Calu3 (cell line): ENCODE results near the gene NBEA. TPM values are rescaled to one million over a fixed set of nuclear protein-coding genes. Genes with fewer than 3 reads are reported as not detected.

ENCODE experiments used
- BruUV-seq: library from RNA; stranded (reverse); fragments of 400-500 nt; replicated peaks from 2 replicates; lab custom pipeline; 2021; lab: Mats Ljungman, UMichigan
- CTCF ChIA-PET: fragments of 300-600 bp; sonication (Branson Sonifier 250); formaldehyde crosslinking; loops from one replicate; lab custom pipeline; 2022; ENCODE audit warnings: antibody characterized with exemption; lab: Charles Lee
- DNase-seq: peaks from one replicate; pipeline ENCODE4 v3.0.0; 2022
- H3K27ac Mint-ChIP-seq: one replicate; pipeline ENCODE4 v1.8.0; 2022; ENCODE audit warnings: mixed read lengths; ENCODE audit not compliant: unreplicated experiment
- H3K27me3 Mint-ChIP-seq: one replicate; pipeline ENCODE4 v1.8.0; 2022; ENCODE audit warnings: mixed read lengths; ENCODE audit not compliant: unreplicated experiment
- H3K36me3 Mint-ChIP-seq: one replicate; pipeline ENCODE4 v1.8.0; 2022; ENCODE audit warnings: mild to moderate bottlenecking, moderate library complexity, mixed read lengths; ENCODE audit not compliant: insufficient read depth, unreplicated experiment
- H3K4me1 Mint-ChIP-seq: one replicate; pipeline ENCODE4 v1.8.0; 2022; ENCODE audit warnings: mild to moderate bottlenecking, low read depth, mixed read lengths; ENCODE audit not compliant: unreplicated experiment
- H3K4me3 Mint-ChIP-seq: one replicate; pipeline ENCODE4 v1.8.0; 2022; ENCODE audit warnings: mild to moderate bottlenecking, low read depth, moderate library complexity, mixed read lengths; ENCODE audit not compliant: unreplicated experiment
- H3K9me3 Mint-ChIP-seq: one replicate; pipeline ENCODE4 v1.8.0; 2022; ENCODE audit warnings: low read depth, mixed read lengths; ENCODE audit not compliant: unreplicated experiment
- intact Hi-C: fragments of 100-400 bp; cut with micrococcal nuclease; formaldehyde crosslinking; loops from one replicate; pipeline ENCODE4 v1.10.0; 2022; ENCODE audit not compliant: unreplicated experiment
- total RNA-seq: library from RNA; stranded (reverse); gene quantifications from 2 replicates; pipeline ENCODE4 v1.2.3, GENCODE V29; 2022
- TF ChIP-seq, protein P1 (sequence below): fragments of 200-600 bp; IDR thresholded peaks from one replicate; pipeline ENCODE4 v1.8.0; 2022; ENCODE audit warnings: antibody characterized with exemption; ENCODE audit not compliant: unreplicated experiment

The NBEA gene
- total RNA-seq, 1 experiment from 2014 or later, result 18.0 TPM

DNA sequence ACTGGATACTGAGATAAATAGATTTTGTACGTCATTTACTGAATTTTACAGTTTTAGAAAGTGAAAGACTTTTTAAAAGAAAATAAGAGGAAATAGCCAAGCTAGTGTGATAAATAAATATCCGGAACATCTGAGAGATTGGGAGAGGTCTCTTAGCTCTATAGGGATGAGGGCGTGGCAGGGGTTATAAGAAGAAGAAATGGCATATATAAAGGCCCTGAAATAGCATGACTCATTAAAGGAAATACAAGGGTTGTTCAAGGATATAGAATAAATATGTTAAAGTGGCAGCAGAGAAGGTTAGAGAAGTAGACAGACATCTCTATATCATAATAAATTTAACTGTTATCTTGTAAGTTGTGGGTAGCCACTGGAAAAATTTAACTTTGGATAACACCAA is 390.1 kb downstream of the NBEA start:
- intact Hi-C loops, result no loop called here
- H3K4me3 Mint-ChIP-seq, result no peak overlapping the region
- TF ChIP-seq, protein P1, sequence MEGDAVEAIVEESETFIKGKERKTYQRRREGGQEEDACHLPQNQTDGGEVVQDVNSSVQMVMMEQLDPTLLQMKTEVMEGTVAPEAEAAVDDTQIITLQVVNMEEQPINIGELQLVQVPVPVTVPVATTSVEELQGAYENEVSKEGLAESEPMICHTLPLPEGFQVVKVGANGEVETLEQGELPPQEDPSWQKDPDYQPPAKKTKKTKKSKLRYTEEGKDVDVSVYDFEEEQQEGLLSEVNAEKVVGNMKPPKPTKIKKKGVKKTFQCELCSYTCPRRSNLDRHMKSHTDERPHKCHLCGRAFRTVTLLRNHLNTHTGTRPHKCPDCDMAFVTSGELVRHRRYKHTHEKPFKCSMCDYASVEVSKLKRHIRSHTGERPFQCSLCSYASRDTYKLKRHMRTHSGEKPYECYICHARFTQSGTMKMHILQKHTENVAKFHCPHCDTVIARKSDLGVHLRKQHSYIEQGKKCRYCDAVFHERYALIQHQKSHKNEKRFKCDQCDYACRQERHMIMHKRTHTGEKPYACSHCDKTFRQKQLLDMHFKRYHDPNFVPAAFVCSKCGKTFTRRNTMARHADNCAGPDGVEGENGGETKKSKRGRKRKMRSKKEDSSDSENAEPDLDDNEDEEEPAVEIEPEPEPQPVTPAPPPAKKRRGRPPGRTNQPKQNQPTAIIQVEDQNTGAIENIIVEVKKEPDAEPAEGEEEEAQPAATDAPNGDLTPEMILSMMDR, result no peak

DNA sequence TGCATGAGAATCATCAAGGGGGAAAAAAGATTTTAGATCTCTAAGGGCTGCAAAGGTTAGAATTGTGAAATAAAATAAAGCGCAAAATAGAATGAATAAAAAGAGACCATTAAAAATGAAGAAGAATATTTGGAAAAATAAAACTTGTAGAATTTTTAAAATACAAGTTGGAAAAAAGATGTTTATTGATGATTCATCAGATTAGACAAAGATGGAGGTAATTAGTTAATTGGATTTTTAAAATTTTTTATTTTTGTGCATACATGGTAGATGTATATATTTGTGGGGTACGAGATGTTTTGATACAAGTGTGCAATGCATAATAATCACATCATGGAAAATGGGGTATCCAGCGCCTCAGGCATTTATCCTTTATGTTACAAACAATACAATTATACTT is 391.1 kb downstream of the NBEA start:
- no peaks in the 10 kb centered on the region for H3K9me3 Mint-ChIP-seq
- H3K36me3 Mint-ChIP-seq, result no peaks in the 10 kb centered on the region
- DNase-seq, result no peak
- CTCF ChIA-PET, result no interaction called here
- H3K4me3 Mint-ChIP-seq, result no peak overlapping the region
- H3K27ac Mint-ChIP-seq, result no peak overlapping the region
- TF ChIP-seq, protein P1, result no peak
- no peaks in the 10 kb centered on the region for H3K4me1 Mint-ChIP-seq
- intact Hi-C loops, result no loop called here
- no peaks in the 10 kb centered on the region for H3K27me3 Mint-ChIP-seq
- BruUV-seq, result no TSS peak

More for the DNA sequence above, 390.1 kb downstream of the NBEA start:
- CTCF ChIA-PET, result no interaction called here
- Mint-ChIP-seq H3K27me3 (no peaks in the 10 kb centered on the region), H3K9me3 (no peaks in the 10 kb centered on the region), H3K36me3 (no peaks in the 10 kb centered on the region), H3K27ac (no peak overlapping the region), H3K4me1 (no peaks in the 10 kb centered on the region)
- no peak for DNase-seq
- no TSS peak for BruUV-seq

DNA sequence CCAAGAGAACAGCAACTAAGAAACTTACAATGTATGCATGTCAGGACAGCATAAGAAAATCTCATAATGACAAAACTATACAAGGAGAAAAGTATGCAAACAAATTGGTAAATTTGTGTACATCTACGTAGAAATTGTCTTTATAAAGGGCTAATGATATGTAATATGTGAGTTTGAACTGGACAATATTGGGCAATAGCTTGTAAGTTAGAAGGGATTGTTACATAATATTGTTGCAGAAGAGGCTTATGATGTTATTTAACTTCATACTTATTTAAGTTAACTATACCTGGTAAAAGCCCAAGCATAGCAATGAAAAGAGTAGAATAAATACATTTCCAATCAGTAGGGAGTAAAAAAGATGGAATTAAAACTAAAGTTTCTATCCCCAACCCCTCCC is 400.4 kb downstream of the NBEA start:
- Mint-ChIP-seq H3K36me3 (no peaks in the 10 kb centered on the region), H3K27me3 (no peaks in the 10 kb centered on the region), H3K27ac (no peak overlapping the region), H3K4me3 (no peak overlapping the region), H3K9me3 (peaks cover 2% of the 10 kb centered on the region), H3K4me1 (peaks cover 9% of the 10 kb centered on the region)
- DNase-seq, result no peak
- CTCF ChIA-PET, result no interaction called here
- TF ChIP-seq, protein P1, result no peak
- intact Hi-C loops, result no loop called here
- BruUV-seq, result no TSS peak

DNA sequence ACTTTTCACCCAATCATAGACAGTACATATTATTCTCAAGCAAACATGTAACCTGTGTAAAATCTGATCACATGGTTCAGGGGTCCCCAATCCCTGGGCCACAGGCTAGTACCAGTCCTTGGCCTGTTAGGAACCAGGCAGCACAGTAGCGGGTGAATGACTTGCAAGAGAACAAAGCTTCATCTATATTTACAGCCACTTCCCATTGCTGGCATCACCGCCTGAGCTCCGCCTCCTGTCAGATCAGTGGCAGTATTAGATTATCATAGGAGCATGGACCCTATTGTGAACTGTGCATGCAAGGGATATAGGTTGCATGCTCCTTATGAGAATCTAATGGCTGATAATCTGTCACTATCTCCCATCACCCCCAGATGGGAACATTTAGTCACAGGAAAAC is 401.3 kb downstream of the NBEA start:
- BruUV-seq, result no TSS peak
- no peaks in the 10 kb centered on the region for H3K36me3 Mint-ChIP-seq
- H3K4me1 Mint-ChIP-seq, result peaks cover 9% of the 10 kb centered on the region
- no peak for DNase-seq
- H3K27ac Mint-ChIP-seq, result no peak overlapping the region
- TF ChIP-seq, protein P1, result no peak
- H3K4me3 Mint-ChIP-seq, result no peak overlapping the region
- H3K27me3 Mint-ChIP-seq, result no peaks in the 10 kb centered on the region
- intact Hi-C loops, result no loop called here
- CTCF ChIA-PET, result no interaction called here
- H3K9me3 Mint-ChIP-seq, result peaks cover 2% of the 10 kb centered on the region

DNA sequence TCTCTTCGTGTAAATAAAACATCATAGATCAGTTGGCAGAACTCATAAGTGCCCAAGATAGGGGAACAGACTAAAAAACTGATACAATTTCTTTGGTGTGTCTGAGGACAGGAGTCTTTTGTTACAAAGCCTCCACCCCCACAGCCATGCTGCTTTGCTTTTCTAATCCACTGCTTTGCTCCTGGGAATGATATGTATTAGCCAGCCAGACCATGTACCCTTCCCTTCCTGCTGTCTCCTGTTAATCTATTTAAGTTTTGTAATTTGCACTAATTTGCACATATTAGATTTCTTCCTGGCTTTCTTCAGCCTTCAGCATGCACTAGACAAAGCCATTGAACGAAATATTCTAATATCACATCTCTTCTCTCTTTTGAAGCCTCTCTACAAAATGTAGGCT is 403.9 kb downstream of the NBEA start:
- H3K27ac Mint-ChIP-seq, result no peak overlapping the region
- TF ChIP-seq, protein P1, result no peak
- CTCF ChIA-PET, result no interaction called here

More for the DNA sequence above, 403.9 kb downstream of the NBEA start:
- Mint-ChIP-seq H3K9me3 (no peaks in the 10 kb centered on the region), H3K27me3 (no peaks in the 10 kb centered on the region), H3K4me1 (peaks cover 9% of the 10 kb centered on the region), H3K4me3 (no peak overlapping the region), H3K36me3 (no peaks in the 10 kb centered on the region)
- no TSS peak for BruUV-seq
- intact Hi-C loops, result no loop called here
- DNase-seq, result no peak
